ENCODE results near the gene SYNGAP1.

GRCh38 chr6:33380272-33380981 is 39.4 kb upstream of the SYNGAP1 start:
- TF ChIP-seq, protein P1, sequence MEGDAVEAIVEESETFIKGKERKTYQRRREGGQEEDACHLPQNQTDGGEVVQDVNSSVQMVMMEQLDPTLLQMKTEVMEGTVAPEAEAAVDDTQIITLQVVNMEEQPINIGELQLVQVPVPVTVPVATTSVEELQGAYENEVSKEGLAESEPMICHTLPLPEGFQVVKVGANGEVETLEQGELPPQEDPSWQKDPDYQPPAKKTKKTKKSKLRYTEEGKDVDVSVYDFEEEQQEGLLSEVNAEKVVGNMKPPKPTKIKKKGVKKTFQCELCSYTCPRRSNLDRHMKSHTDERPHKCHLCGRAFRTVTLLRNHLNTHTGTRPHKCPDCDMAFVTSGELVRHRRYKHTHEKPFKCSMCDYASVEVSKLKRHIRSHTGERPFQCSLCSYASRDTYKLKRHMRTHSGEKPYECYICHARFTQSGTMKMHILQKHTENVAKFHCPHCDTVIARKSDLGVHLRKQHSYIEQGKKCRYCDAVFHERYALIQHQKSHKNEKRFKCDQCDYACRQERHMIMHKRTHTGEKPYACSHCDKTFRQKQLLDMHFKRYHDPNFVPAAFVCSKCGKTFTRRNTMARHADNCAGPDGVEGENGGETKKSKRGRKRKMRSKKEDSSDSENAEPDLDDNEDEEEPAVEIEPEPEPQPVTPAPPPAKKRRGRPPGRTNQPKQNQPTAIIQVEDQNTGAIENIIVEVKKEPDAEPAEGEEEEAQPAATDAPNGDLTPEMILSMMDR (IDR thresholded peaks at IDR 0.05) = no peak
- TF ChIP-seq POLR2A (IDR thresholded peaks at IDR 0.05) (no peak), EP300 (IDR thresholded peaks at IDR 0.05; ENCODE audit: low read depth) (no peak)
